ENCODE data around the gene ANKEF1.

Gene ANKEF1

GRCh38 chr20:10059006-10059405 lies 24.2 kb downstream of the ANKEF1 start:
- no peak for DNase-seq (ENCODE audit: extremely low read depth, insufficient read length)
- no peak overlapping the region for H3K4me3 ChIP-seq (replicated peaks; ENCODE audit: low read depth, low read length)
- peaks cover 2% of the 10 kb centered on the region; the same call in 1 of the 2 replicates for H3K27me3 ChIP-seq (replicated peaks; ENCODE audit: control insufficient read depth, insufficient read depth, low read length)
- H3K36me3 ChIP-seq (ENCODE audit: control insufficient read depth, insufficient read depth, low read length), result no peaks in the 10 kb centered on the region
- TF ChIP-seq CTCF (IDR thresholded peaks at IDR 0.05; ENCODE audit: insufficient read depth, low read length, poor library complexity, severe bottlenecking), result no peak

DNA sequence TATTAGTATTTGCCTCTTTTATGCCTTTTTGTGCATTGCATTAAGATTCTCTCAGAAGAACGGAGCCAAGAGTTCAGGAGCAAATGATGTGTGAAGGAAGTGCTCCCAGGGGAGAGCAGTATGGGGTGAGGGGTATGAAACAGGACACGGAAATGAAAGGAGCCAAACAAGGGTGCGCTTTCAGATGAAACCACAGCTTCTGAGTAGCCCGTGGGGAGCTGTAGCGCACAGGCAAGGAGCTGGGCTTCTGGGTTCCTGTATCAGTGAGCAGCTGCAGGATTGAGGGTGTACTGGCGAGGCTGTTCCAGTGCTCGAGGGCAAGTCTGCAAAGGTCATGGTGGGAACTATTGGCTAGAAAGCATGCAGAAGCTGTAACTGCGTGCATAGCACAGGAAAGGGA lies 25.4 kb downstream of the ANKEF1 start:
- peak; percentile 19 for DNase-seq (ENCODE audit: extremely low read depth, insufficient read length)
- Histone ChIP-seq H3K27me3 (replicated peaks; ENCODE audit: control insufficient read depth, insufficient read depth, low read length) (peaks cover 2% of the 10 kb centered on the region; the same call in 1 of the 2 replicates), H3K4me3 (replicated peaks; ENCODE audit: low read depth, low read length) (no peak overlapping the region), H3K36me3 (ENCODE audit: control insufficient read depth, insufficient read depth, low read length) (no peaks in the 10 kb centered on the region)
- no peak for TF ChIP-seq CTCF (IDR thresholded peaks at IDR 0.05; ENCODE audit: insufficient read depth, low read length, poor library complexity, severe bottlenecking)

DNA sequence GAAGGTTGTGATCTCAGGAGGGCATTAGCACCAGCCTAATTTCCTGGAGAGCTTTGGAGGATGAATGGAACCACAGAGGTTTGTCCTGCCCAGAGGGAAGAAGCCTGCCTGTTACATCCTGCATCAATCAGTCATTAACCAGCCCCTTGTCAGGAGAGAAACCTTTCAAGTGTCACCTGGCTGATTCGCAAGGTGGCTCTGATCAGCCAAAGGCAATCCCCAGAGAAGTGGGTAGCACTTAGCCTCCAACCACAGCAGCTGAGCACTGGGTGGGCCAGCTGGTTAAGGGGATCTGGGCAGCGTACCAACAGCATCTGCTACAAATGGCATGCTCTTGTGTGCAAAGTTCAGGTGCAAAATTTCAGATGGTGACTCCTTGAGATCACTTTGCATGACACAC lies 26.9 kb downstream of the ANKEF1 start:
- H3K4me3 ChIP-seq (replicated peaks; ENCODE audit: low read depth, low read length), result no peak overlapping the region
- peaks cover 2% of the 10 kb centered on the region; the same call in 1 of the 2 replicates for H3K27me3 ChIP-seq (replicated peaks; ENCODE audit: control insufficient read depth, insufficient read depth, low read length)
- no peak for TF ChIP-seq CTCF (IDR thresholded peaks at IDR 0.05; ENCODE audit: insufficient read depth, low read length, poor library complexity, severe bottlenecking)
- no peak for DNase-seq (ENCODE audit: extremely low read depth, insufficient read length)
- H3K36me3 ChIP-seq (ENCODE audit: control insufficient read depth, insufficient read depth, low read length), result no peaks in the 10 kb centered on the region

- Histone ChIP-seq H3K4me3 (replicated peaks; ENCODE audit: low read depth, low read length) (no peak overlapping the region), H3K27me3 (replicated peaks; ENCODE audit: control insufficient read depth, insufficient read depth, low read length) (peaks cover 2% of the 10 kb centered on the region; the same call in 1 of the 2 replicates), H3K36me3 (ENCODE audit: control insufficient read depth, insufficient read depth, low read length) (no peaks in the 10 kb centered on the region)
- TF ChIP-seq CTCF (IDR thresholded peaks at IDR 0.05; ENCODE audit: insufficient read depth, low read length, poor library complexity, severe bottlenecking), result no peak
- no peak for DNase-seq (ENCODE audit: extremely low read depth, insufficient read length)
Observed at GRCh38 chr20:10063482-10063881, 28.7 kb downstream of the ANKEF1 start.

DNA sequence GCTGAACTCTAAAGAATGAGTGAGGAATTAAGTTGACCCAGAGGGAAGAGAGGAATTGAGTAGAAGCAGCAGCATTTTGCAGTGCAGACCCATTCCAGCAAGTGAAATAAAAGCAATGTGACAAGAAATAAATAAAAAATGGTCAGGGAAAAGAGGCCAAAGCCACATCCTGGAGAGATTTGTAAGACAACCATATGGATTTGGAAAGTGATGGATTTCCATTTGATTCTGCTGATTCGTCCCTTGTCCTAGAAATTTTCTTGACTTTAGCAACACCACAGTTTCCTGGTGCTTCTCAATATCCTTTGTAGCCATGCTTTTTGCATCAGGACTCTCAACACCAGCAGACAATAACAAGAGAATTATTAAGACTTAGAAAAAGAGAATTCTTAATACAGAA lies 29.8 kb downstream of the ANKEF1 start:
- Histone ChIP-seq H3K36me3 (ENCODE audit: control insufficient read depth, insufficient read depth, low read length) (no peaks in the 10 kb centered on the region), H3K27me3 (replicated peaks; ENCODE audit: control insufficient read depth, insufficient read depth, low read length) (peaks cover 2% of the 10 kb centered on the region; the same call in 1 of the 2 replicates), H3K4me3 (replicated peaks; ENCODE audit: low read depth, low read length) (no peak overlapping the region)
- TF ChIP-seq CTCF (IDR thresholded peaks at IDR 0.05; ENCODE audit: insufficient read depth, low read length, poor library complexity, severe bottlenecking), result no peak
- no peak for DNase-seq (ENCODE audit: extremely low read depth, insufficient read length)

Measured in GM06990 (cell line).